K562 (cell line): ENCODE results near the gene OGDH.

Source experiments
- BMI1 ChIP-seq: fragments of 150-350 bp; IDR thresholded peaks from 2 replicates; pipeline ENCODE4 v1.6.1; 2014; ENCODE audit warnings: low read length
- BRCA1 ChIP-seq, 2 experiments: fragments of 450-650 bp in 1 of 2; sonication (generic) in 1 of 2; formaldehyde crosslinking in 1 of 2; IDR thresholded peaks; 2 replicates each; pipeline versions ENCODE4 v1.5.0 to v1.6.1; 2017 to 2020; ENCODE audit warnings: mild to moderate bottlenecking in 1 of 2, missing genetic modification reagents in 1 of 2
- MED1 ChIP-seq: sonication (generic); formaldehyde crosslinking; IDR thresholded peaks from 2 replicates; pipeline ENCODE4 v1.8.1; 2023; ENCODE audit warnings: missing genetic modification reagents, borderline replicate concordance
- NCOA4 ChIP-seq: fragments of 450-650 bp; IDR thresholded peaks from 2 replicates; pipeline ENCODE4 v1.6.1; 2018; ENCODE audit warnings: mild to moderate bottlenecking; ENCODE audit not compliant: partially characterized antibody
- NR4A1 ChIP-seq, 2 experiments: fragments of 250-450 bp in 1 of 2; fragments of 450-650 bp in 1 of 2; sonication (Bioruptor Pico) in 1 of 2; IDR thresholded peaks; 2 replicates each; pipeline versions ENCODE4 v1.4.0 to v1.6.1; 2016 to 2020; ENCODE audit warnings: mild to moderate bottlenecking in 2 of 2, missing compliant biosample characterization in 1 of 2, missing genetic modification characterization in 1 of 2, moderate library complexity in 1 of 2
- PTRF ChIP-seq: fragments of 450-650 bp; IDR thresholded peaks from 2 replicates; pipeline ENCODE4 v1.6.1; 2016; ENCODE audit warnings: mild to moderate bottlenecking, missing genetic modification characterization, missing compliant biosample characterization
- ZNF3 ChIP-seq: fragments of 250-450 bp; sonication (Bioruptor Pico); IDR thresholded peaks from 2 replicates; pipeline ENCODE4 v1.5.0; 2021; ENCODE audit warnings: mild to moderate bottlenecking, moderate library complexity
- ZNF639 ChIP-seq, 2 experiments: fragments of 200-800 bp in 1 of 2; sonication (Bioruptor generic) in 1 of 2; sonication (generic) in 1 of 2; formaldehyde crosslinking in 1 of 2; IDR thresholded peaks in 1 of 2; conservative IDR thresholded peaks in 1 of 2; 2 replicates each; pipeline versions ENCODE4 v1.5.0 to v1.6.1; 2016 to 2020; ENCODE audit warnings: missing compliant biosample characterization in 1 of 2, missing genetic modification characterization in 1 of 2, missing genetic modification reagents in 1 of 2
- TF ChIP-seq, protein P1 (sequence below): fragments of 250-450 bp; sonication (Bioruptor Pico); IDR thresholded peaks from 2 replicates; pipeline ENCODE4 v1.5.0; 2021; ENCODE audit warnings: mild to moderate bottlenecking, borderline replicate concordance
- TF ChIP-seq, protein P2 (sequence below), 3 experiments: IDR thresholded peaks in 2 of 3; conservative IDR thresholded peaks in 1 of 3; 2 replicates each; pipeline ENCODE4 v1.5.1; 2011 to 2012; ENCODE audit warnings: low read length in 3 of 3, mild to moderate bottlenecking in 3 of 3, control low read depth in 2 of 3, improper control_type of control experiment in 1 of 3, inconsistent platforms in 1 of 3, low read depth in 1 of 3, mixed read lengths in 1 of 3, moderate library complexity in 1 of 3; ENCODE audit not compliant: insufficient read depth in 2 of 3
- TF ChIP-seq, protein P3 (sequence below): sonication (generic); formaldehyde crosslinking; IDR thresholded peaks from 2 replicates; pipeline ENCODE4 v1.8.0; 2022; ENCODE audit warnings: missing genetic modification reagents, mild to moderate bottlenecking, borderline replicate concordance
- TF ChIP-seq, protein P4 (sequence below): sonication (generic); formaldehyde crosslinking; IDR thresholded peaks from 2 replicates; pipeline ENCODE4 v1.8.1; 2022; ENCODE audit warnings: missing genetic modification reagents

- TF ChIP-seq, protein P1, sequence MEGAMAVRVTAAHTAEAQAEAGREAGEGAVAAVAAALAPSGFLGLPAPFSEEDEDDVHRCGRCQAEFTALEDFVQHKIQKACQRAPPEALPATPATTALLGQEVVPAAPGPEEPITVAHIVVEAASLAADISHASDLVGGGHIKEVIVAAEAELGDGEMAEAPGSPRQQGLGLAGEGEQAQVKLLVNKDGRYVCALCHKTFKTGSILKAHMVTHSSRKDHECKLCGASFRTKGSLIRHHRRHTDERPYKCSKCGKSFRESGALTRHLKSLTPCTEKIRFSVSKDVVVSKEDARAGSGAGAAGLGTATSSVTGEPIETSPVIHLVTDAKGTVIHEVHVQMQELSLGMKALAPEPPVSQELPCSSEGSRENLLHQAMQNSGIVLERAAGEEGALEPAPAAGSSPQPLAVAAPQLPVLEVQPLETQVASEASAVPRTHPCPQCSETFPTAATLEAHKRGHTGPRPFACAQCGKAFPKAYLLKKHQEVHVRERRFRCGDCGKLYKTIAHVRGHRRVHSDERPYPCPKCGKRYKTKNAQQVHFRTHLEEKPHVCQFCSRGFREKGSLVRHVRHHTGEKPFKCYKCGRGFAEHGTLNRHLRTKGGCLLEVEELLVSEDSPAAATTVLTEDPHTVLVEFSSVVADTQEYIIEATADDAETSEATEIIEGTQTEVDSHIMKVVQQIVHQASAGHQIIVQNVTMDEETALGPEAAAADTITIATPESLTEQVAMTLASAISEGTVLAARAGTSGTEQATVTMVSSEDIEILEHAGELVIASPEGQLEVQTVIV (CRISPR knock-in tag): no peak
- TF ChIP-seq BMI1: no peak
- no peak for TF ChIP-seq NR4A1 (CRISPR knock-in tag; IDR thresholded peaks at IDR 0.05)
- no peak for TF ChIP-seq NR4A1 (tag; IDR thresholded peaks at IDR 0.05)
- TF ChIP-seq ZNF639 (CRISPR knock-in tag; conservative IDR thresholded peaks at IDR 0.05 in 1 of 2, IDR thresholded peaks at IDR 0.05 in 1 of 2): no peak
- TF ChIP-seq PTRF (tag): no peak
- TF ChIP-seq, protein P2, sequence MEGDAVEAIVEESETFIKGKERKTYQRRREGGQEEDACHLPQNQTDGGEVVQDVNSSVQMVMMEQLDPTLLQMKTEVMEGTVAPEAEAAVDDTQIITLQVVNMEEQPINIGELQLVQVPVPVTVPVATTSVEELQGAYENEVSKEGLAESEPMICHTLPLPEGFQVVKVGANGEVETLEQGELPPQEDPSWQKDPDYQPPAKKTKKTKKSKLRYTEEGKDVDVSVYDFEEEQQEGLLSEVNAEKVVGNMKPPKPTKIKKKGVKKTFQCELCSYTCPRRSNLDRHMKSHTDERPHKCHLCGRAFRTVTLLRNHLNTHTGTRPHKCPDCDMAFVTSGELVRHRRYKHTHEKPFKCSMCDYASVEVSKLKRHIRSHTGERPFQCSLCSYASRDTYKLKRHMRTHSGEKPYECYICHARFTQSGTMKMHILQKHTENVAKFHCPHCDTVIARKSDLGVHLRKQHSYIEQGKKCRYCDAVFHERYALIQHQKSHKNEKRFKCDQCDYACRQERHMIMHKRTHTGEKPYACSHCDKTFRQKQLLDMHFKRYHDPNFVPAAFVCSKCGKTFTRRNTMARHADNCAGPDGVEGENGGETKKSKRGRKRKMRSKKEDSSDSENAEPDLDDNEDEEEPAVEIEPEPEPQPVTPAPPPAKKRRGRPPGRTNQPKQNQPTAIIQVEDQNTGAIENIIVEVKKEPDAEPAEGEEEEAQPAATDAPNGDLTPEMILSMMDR (IDR thresholded peaks at IDR 0.05 in 2 of 3, conservative IDR thresholded peaks at IDR 0.05 in 1 of 3; ENCODE audit: insufficient read depth in 2 of 3, low read depth in 1 of 3, low read length in 3 of 3): no peak
- TF ChIP-seq NCOA4: no peak
- no peak for TF ChIP-seq BRCA1 (IDR thresholded peaks at IDR 0.05)
- no peak for TF ChIP-seq BRCA1 (CRISPR knock-in tag; IDR thresholded peaks at IDR 0.05)
- TF ChIP-seq, protein P3, sequence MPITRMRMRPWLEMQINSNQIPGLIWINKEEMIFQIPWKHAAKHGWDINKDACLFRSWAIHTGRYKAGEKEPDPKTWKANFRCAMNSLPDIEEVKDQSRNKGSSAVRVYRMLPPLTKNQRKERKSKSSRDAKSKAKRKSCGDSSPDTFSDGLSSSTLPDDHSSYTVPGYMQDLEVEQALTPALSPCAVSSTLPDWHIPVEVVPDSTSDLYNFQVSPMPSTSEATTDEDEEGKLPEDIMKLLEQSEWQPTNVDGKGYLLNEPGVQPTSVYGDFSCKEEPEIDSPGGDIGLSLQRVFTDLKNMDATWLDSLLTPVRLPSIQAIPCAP (CRISPR knock-in tag): no peak
- TF ChIP-seq ZNF3 (CRISPR knock-in tag): no peak
- TF ChIP-seq MED1 (CRISPR knock-in tag): no peak
- TF ChIP-seq, protein P4, sequence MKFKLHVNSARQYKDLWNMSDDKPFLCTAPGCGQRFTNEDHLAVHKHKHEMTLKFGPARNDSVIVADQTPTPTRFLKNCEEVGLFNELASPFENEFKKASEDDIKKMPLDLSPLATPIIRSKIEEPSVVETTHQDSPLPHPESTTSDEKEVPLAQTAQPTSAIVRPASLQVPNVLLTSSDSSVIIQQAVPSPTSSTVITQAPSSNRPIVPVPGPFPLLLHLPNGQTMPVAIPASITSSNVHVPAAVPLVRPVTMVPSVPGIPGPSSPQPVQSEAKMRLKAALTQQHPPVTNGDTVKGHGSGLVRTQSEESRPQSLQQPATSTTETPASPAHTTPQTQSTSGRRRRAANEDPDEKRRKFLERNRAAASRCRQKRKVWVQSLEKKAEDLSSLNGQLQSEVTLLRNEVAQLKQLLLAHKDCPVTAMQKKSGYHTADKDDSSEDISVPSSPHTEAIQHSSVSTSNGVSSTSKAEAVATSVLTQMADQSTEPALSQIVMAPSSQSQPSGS (CRISPR knock-in tag): no peak
These were observed 70.3 kb downstream of the OGDH start for GRCh38 chr7:44676776-44677175.
